DMS 273 (cell line): ENCODE data around the gene LARP7.
"Not testable (repeated sequence)": the region's sequence is repeated elsewhere in the genome, so short reads cannot be mapped to it uniquely, and the experiment has no call there.

Experiments
- DNase-seq: peaks from one replicate; lab custom pipeline; 2025; ENCODE audit not compliant: unreplicated experiment; lab: John Stamatoyannopoulos, UW

LARP7 gene

DNA sequence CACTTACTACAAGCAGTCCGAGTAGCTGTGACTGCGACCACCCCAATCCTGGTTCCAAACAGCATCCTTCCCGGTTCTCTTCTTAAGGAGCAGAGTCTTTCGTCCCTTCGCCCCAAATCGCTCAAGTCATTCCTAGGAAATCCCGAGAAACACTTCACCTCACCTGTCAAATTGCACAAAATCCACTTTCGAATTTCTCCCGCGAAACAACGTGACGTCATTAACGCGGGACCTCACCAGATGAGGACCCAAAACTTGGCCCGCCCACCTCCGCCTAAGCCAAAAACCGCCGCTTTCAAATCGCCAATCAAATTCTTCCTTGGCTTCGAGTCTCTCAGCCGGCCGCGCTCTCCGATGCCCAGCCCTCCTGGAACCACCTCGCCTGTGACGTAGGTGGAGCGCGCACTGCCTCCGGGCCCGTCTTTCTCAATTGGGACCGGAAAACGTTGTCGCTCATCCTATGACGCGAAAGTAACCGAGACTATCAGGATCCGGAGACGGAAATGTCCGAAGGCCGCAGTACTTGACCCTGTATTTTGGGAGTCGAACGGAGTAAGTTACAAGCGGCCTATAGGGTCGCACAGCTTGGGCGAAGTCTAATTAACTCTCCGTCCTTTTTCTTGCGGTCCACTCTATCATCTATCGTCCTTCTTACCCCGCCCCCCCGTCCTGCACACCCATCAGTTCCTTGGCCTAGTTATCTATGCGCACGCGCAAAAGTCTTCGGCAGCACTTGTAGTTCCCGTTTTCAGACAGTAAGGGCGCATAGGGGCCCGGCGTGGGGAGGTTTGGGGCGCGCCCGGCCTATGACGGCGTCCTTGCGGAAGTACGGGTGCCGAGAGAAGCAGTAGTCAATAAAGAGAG is at the start of gene LARP7, which contains the start of gene ZGRF1:
TSS of gene LARP7 (plus strand) at position 456 of the 864 bp plus-strand sequence. CDS start 7,527 bp downstream, outside the sequence.
TSS of gene ZGRF1 (minus strand) at position 222 of the 864 bp plus-strand sequence. CDS start 3,733 bp downstream, outside the sequence.
- DNase-seq = peak; percentile 98

DNA sequence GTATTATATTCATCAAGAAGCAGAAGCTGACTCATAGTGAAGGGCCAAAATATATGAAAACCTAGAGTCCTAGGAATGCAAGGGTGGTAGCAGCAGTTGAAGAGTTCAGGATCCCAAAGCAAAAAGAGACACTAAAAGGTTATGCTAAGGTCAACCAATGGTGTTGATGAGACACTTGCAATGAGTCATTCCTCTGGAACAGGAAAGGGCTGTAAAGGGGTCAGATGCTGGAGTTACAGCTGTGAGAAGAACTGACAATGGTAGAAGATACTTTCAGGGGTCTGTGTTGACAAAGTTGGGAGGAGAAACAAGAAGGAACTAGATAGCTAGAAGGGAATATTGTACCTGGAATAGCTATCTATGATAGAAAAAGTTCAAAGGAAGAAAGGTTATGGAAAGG is 47.7 kb upstream of the LARP7 start:
- no peak for DNase-seq

DNA sequence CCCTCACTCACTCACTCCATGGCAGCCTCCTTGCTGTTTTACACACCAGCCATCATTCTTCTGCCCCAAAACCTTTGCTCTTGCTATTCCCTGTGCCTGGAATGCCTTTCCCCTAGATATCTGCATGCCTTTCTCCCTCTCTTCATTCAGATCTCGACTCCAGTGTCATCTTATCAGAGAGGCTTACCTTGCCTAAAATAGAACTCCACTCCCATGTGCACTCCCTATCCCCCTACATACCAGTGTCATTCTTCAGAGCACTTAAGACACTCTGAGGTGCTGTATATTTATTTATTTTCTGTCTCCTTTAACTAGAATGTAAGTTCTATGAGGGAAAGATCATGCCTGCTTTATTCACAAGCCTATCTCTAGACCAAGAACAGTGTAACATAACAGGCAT is 45.4 kb upstream of the LARP7 start:
- no peak for DNase-seq

DNA sequence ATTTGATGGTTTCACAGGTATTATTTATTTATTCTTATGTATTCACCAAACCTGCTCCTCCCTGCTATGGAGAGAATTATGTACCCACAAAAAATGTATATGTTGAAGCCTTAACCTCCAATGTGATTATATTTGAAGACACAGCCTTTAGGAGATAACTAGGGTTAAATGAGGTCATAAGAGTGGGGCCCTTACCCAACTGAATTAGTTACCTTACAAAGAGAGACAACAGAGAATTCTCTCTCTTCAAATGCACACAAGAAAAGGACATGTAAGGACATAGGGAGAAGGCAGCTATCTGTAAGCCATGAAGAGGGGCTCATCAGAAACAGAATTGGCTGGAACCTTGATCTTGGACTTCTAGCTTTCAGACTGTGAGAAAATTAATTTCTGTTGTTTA is 44.2 kb upstream of the LARP7 start:
- DNase-seq = no peak

DNA sequence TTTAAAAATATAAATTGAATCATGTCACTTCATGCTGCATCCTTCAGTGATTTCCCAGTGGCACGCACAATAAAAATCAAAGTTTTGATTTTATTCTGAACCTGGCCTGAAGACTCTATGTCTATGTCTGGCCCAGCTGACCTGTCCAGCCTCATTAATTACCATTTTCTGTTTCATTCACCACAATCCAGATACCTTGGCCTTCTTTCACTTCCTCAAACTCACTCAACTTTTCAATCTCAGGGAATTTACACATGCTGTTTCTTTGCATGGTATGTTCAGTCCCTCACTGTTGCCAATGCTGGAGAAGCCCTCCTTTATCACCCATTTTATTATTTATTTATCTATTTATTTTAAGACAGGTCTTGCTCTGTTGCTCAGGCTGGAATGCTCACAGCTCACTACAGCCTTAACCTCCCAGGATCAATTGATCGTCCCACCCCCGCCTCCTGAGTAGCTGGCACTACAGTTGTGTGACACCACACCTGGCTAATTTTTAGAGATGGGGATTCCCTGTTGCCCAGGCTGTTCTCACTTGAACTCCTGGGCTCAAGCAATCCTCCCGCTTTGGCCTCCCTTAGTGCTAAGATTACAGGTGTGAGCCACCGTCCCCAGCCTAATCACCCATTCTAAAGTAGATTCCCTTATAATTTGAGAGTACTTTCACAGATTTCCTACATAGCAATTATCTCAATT is 43.4 kb upstream of the LARP7 start:
- DNase-seq = no peak

DNA sequence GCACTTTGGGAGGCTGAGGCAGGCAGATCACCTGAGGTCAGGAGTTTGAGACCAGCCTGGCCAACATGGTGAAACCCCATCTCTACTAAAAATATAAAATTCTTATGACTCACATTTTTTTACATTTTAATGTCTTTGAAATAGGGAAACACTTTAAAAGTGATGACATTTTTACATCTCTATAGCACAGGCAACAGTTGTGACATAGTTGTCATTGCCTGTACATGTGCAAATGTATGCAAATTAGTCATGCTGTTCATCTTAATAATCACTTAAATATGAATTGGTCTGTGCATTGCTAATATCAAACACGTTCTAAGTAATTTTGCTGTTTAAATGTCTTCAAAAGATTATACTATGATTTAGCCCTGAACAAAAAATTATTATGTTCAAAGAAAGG is 42.0 kb upstream of the LARP7 start:
- DNase-seq = no peak

DNA sequence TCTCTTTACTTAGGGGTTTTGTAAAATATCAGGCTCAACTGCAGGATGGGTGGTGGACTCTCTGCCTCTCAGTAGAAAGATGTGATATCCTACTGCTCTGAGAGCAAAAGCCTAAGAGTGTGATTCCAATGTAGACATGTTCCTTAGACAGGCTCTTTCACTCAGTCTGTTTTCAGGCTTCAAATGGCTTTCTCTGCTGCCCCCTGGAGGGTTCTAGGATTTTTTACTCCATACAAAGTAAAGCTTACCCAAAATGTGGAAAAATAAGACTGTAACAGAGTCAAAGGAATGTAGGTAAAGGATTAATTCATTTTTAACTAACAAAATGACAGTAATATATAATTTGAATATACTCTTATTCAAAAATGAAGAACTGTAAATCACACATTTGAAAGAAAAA is 32.4 kb upstream of the LARP7 start:
- peak; percentile 74 for DNase-seq

DNA sequence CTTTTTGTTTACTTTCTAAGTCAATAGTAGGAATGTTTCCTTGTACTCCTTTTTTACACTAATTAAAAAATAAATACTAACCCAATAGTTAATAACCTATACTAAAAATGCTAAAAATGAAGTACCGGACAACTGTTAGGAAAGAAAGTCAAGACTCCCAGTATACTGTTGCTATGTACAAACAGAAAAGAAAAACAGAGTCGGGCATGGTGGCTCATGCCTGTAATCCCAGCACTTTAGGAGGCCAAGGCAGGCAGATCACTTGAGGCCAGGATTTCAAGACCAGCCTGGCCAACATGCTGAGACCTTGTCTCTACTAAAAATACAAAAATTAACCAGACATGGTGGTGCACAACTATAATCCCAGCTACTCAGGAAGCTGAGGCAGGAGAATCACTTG is 24.1 kb upstream of the LARP7 start:
- DNase-seq = not testable (repeated sequence)

DNA sequence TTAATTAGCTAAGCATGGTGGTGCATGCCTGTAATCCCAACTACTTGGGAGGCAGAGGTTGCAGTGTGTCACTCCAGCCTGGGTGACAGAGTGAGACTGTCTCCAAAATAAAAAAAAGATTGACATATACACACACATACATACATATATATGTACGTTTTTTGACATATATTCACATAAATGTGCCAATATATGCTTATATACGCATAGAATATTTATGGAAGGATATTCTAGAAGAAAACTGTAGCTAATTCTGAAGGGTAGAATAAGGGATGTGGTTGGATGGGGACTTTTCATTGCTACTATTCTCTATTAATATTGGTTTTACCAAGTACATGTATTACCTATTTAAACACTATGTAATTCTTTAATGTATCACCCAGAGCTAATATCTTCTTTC is 20.0 kb upstream of the LARP7 start:
- DNase-seq = no peak

DNA sequence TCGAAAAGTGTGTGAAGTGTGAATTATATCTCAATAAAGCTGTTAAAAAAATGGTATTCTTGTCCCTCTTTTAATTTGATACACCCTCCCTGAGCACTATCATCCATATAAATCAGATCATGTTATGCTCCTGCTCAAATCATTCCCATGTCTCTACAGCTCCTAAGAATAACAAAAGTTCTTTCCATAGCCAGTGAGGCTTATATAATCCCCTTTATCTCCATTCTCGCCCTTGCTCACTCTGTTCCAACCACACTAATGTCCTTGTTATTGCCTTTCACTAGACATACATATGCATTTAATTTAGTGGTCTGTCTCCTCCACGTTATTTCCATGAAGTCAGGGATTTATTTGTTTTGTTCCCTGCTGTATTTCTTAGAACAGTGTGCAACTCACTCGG is 10.7 kb upstream of the LARP7 start:
- DNase-seq = no peak

DNA sequence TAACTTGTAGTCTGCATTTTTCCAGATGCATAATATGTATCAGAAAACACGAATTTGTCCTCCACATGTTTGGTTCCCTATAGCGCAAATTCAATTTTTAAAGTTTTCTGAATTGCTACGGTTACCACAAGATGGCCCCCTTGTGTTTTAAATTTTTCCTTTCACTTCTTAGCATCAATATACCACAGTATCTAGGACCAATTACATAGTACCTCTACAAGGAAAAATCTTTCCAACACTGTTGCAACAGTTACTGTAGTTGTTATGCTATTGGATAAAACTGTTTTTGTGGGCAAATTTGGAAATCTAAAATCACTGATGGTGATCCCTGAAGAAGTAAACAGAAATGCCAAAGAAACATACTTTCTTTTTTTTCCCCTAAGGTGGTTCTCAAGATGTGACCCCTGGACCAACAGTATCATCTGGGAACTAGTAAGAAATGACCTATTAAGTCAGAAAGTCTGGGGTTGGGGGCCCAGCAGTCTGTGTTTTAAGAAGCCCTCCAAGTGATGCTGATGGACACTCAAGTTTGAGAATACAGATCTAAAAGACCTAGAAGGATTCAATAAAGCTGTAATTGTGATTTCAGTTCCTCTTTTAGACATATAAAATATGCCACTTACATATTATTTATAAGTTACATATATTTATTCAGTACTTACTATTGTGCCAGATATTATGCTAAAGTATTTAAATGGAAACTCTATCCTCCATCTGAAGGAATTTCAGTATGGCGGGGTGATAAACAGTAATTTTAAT is 3.3 kb upstream of the LARP7 start:
- DNase-seq = peak; percentile 46

DNA sequence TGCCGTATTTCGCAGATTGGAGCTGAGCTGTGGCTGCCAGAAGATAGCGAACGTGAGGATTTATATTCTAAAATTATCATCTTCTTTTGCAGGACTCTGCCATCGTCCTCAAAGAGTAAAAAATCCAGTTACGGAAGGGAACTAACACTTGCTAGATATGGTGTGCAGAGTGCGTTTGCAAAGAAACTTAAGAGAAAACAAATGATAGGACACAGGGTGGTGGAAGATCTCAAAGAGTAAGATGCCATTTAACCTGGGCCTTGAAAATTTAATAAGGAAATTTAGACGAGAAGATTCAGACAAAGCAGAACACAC is 566 bp downstream of the LARP7 start:
- DNase-seq = peak; percentile 19

DNA sequence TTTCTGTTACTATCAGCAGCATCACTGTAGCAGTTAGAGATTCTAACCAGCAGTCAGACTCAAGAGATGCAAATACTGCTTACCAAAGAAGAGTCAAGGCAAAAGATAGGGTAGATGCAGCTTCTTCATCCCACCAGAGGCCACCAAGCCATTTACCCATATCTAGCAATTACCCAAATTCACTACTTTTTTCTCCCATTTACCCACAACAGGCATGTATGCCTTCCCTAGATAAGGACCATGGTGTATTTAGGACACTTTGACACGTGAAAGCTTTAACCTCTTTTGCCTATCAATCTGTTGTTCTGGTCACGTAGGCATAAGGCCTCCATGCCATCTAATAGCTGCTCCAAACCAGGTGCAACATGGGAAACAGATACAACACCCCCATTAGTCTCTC is 5.6 kb downstream of the LARP7 start:
- DNase-seq = no peak

DNA sequence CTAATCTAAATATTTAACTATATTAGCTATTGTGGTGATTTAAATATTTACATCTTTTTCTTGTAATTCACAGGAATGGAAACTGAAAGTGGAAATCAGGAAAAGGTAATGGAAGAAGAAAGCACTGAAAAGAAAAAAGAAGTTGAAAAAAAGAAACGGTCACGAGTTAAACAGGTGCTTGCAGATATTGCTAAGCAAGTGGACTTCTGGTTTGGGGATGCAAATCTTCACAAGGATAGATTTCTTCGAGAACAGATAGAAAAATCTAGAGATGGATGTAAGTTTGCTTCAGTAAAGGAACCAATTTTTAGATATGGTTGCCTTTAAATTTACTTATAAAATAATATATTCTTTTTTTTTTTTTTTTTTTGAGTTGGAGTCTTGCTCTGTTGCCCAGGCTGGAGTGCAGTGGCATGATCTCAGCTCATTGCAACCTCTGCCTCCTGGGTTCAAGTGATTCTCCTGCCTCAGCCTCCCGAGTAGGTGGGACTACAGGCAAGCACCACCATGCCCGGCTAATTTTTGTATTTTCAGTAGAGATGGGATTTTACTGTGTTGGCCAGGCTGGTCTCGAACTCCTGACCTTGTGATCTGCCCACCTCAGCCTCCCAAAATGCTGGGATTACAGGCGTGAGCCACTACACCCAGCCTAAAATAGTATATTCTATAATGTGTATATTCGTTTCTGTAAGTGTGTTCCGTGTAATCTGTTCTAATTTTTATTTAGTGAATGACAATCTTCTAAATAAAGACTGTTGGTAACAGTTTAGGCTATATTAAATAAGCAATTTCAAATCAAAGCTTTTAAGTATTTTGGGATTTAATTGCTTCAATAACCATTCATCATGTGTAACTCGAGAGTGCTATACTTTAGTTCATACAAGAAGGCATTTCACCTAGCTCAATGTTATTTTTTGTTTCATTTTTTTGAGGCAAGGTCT is 7.9 kb downstream of the LARP7 start:
- DNase-seq = not testable (repeated sequence)

DNA sequence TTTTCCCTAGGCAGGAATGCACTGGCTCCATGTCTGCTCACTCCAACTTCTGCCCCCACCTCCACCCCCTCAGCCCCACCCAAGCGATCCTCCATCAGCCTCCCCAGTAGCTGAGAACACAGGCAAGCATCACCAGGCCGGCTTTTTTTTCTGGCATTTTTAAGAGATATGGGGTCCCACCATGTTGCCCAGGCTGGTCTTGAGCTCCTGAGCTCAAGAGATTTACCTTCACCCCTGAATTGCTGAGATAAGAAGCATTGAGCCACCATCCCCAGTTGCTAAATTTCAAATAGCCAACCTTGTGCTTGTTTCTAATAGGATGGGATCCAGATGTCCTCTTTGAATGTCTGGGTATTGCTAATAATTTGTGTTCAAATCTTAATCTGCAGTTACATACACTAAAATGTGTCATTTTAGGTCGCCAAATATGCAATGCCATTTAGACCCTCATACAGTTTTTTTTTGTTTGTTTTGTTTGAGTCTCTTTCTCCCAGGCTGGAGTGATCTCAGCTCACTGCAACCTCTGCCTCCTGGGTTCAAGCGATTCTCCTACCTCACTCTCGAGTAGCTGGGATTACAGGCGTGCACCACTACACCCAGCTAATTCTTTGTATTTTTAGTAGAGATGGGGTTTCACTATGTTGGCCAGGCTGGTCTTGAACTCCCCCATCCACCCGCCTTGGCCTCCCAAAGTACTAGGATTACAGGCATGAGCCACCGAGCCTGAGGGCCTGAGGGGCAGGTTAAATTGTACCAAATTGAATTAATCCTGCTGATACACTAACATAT is 8.8 kb downstream of the LARP7 start:
- DNase-seq = no peak

DNA sequence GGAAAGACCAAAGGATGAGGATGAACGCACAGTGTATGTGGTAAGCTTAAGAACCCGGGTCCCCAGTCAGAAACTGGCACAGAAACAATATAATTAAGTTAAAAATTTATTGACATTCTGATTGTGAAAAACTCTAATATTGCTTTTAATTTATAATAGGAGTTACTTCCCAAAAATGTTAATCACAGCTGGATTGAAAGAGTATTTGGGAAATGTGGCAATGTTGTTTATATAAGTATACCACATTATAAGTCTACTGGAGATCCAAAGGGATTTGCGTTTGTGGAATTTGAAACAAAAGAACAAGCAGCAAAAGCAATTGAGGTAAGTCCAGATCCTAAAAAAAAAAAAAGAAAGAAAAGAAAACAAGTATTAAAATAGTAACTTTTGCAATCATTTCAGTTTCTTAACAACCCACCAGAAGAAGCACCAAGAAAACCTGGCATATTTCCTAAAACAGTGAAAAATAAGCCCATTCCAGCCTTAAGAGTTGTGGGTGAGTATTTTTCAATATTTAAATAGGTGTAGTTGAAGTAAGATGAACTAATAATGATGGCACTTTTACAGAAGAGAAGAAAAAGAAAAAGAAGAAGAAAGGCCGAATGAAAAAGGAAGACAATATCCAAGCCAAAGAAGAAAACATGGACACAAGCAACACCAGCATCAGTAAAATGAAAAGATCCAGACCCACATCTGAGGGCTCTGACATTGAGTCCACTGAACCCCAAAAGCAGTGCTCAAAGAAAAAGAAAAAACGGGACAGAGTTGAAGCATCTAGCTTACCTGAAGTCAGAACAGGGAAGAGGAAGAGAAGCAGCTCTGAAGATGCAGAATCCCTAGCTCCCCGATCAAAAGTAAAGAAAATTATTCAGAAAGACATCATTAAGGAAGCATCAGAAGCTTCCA is 9.9 kb downstream of the LARP7 start:
- DNase-seq = no peak

DNA sequence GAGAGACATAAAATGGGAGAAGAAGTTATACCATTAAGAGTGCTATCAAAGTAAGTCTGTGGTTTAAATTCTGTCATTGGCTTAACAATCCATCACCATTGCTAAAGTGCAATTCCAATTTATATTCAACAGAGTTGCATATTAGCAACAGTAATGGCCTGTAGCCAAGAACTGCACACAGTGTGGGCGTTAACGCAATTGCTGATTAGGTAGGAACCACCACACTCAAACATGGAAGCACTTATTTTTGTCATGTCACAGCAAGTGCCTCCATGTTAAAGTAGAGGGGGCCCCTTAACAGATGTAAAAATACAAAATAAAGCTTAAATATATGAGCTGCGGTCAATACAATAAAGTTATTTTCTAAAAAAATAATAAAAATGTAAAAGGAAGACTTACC is 10.8 kb downstream of the LARP7 start:
- DNase-seq = peak; percentile 7

DNA sequence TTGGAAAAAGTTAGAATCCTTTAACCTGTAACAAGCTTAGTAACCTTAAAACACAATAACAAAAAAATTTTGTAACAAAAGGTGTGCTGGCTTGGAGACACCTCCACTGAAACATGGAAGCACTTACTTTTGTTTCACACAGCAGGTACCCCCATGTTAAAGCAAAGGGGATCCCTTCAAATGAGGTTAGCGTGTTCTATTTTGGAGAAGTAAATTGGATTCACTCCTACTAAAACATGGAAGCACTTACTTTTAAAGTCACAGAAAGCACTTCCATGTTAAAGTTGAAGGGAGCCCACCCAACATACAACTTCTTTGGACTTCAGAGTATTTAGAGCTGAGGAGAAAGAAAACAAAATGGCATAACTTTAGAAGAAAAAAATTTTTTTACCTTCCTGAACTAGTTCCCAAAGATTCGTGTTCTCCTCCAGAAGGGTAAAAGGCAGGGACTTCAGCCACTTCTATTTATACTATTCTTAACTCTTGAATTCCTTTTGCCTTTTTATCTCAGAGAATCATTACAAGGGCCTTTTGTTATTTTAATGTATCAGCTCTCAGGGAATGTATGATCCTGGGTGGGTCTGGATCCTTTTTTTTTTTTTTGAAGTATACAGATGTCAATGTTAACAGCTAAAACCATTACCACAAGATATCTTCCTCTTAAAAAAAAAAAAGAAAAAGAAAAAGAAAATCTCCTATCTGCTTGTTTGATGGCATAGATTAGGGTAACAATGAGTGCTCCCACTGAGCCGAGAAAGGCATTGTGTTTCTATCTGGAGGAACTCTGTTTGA is 11.5 kb downstream of the LARP7 start:
- no peak for DNase-seq
